IPS-18a (cell line): ENCODE measurements around the gene MAN2B2.

Experiments
- H3K27ac ChIP-seq: one replicate; pipeline ENCODE4 v1.5.1; 2013; ENCODE audit warnings: low read length
- H3K27me3 ChIP-seq: one replicate; pipeline ENCODE4 v1.6.1; 2013; ENCODE audit warnings: mild to moderate bottlenecking, low read length; ENCODE audit not compliant: control insufficient read depth, insufficient read depth
- H3K36me3 ChIP-seq: one replicate; pipeline ENCODE4 v1.6.1; 2013; ENCODE audit warnings: low read depth, low read length; ENCODE audit not compliant: control insufficient read depth
- H3K4me1 ChIP-seq: one replicate; pipeline ENCODE4 v1.6.1; 2013; ENCODE audit warnings: low read depth, low read length; ENCODE audit not compliant: control insufficient read depth
- H3K4me3 ChIP-seq: one replicate; pipeline ENCODE4 v1.5.1; 2013; ENCODE audit warnings: low read length
- H3K9ac ChIP-seq: one replicate; pipeline ENCODE4 v1.6.1; 2013; ENCODE audit warnings: mild to moderate bottlenecking, low read length, moderate library complexity
- H3K9me3 ChIP-seq: one replicate; pipeline ENCODE4 v1.6.1; 2013; ENCODE audit warnings: low read depth, low read length; ENCODE audit not compliant: control insufficient read depth

The MAN2B2 gene

GRCh38 chr4:6534050-6534449 is 40.9 kb upstream of the MAN2B2 start:
- Histone ChIP-seq H3K4me1 (peaks cover under 1% of the 10 kb centered on the region), H3K9ac (no peak overlapping the region), H3K4me3 (no peak overlapping the region), H3K36me3 (no peaks in the 10 kb centered on the region), H3K9me3 (no peaks in the 10 kb centered on the region), H3K27me3 (no peaks in the 10 kb centered on the region), H3K27ac (no peak overlapping the region)

GRCh38 chr4:6534618-6535328 is 40.2 kb upstream of the MAN2B2 start:
- Histone ChIP-seq H3K27ac (no peak overlapping the region), H3K4me1 (no peaks in the 10 kb centered on the region), H3K27me3 (no peaks in the 10 kb centered on the region), H3K9ac (no peak overlapping the region), H3K9me3 (no peaks in the 10 kb centered on the region), H3K4me3 (no peak overlapping the region), H3K36me3 (no peaks in the 10 kb centered on the region)

GRCh38 chr4:6535329-6535692 is 39.7 kb upstream of the MAN2B2 start:
- H3K4me1 ChIP-seq, result no peaks in the 10 kb centered on the region
- no peaks in the 10 kb centered on the region for H3K36me3 ChIP-seq
- no peaks in the 10 kb centered on the region for H3K27me3 ChIP-seq
- H3K4me3 ChIP-seq, result no peak overlapping the region
- H3K9ac ChIP-seq, result no peak overlapping the region
- H3K9me3 ChIP-seq, result no peaks in the 10 kb centered on the region
- no peak overlapping the region for H3K27ac ChIP-seq

GRCh38 chr4:6535706-6536105 is 39.3 kb upstream of the MAN2B2 start:
- H3K4me1 ChIP-seq, result no peaks in the 10 kb centered on the region
- no peak overlapping the region for H3K27ac ChIP-seq
- no peaks in the 10 kb centered on the region for H3K9me3 ChIP-seq
- H3K27me3 ChIP-seq, result no peaks in the 10 kb centered on the region
- H3K9ac ChIP-seq, result no peak overlapping the region
- no peaks in the 10 kb centered on the region for H3K36me3 ChIP-seq
- H3K4me3 ChIP-seq, result no peak overlapping the region

GRCh38 chr4:6538111-6538510 is 36.9 kb upstream of the MAN2B2 start:
- Histone ChIP-seq H3K4me3 (no peak overlapping the region), H3K9me3 (no peaks in the 10 kb centered on the region), H3K27me3 (no peaks in the 10 kb centered on the region), H3K36me3 (no peaks in the 10 kb centered on the region), H3K9ac (no peak overlapping the region), H3K4me1 (no peaks in the 10 kb centered on the region), H3K27ac (no peak overlapping the region)

GRCh38 chr4:6538575-6538974 is 36.4 kb upstream of the MAN2B2 start:
- H3K9ac ChIP-seq, result no peak overlapping the region
- no peaks in the 10 kb centered on the region for H3K27me3 ChIP-seq
- H3K27ac ChIP-seq, result no peak overlapping the region
- no peak overlapping the region for H3K4me3 ChIP-seq
- no peaks in the 10 kb centered on the region for H3K9me3 ChIP-seq
- no peaks in the 10 kb centered on the region for H3K36me3 ChIP-seq
- no peaks in the 10 kb centered on the region for H3K4me1 ChIP-seq

- no peaks in the 10 kb centered on the region for H3K9me3 ChIP-seq
- H3K4me1 ChIP-seq, result no peaks in the 10 kb centered on the region
- H3K27me3 ChIP-seq, result no peaks in the 10 kb centered on the region
- no peak overlapping the region for H3K4me3 ChIP-seq
- H3K9ac ChIP-seq, result no peak overlapping the region
- H3K36me3 ChIP-seq, result no peaks in the 10 kb centered on the region
- H3K27ac ChIP-seq, result no peak overlapping the region
These were observed 35.8 kb upstream of the MAN2B2 start for GRCh38 chr4:6539009-6539764.

- Histone ChIP-seq H3K9me3 (no peaks in the 10 kb centered on the region), H3K36me3 (no peaks in the 10 kb centered on the region), H3K9ac (no peak overlapping the region)
These were observed 34.1 kb upstream of the MAN2B2 start for GRCh38 chr4:6540879-6541278.

GRCh38 chr4:6541789-6542188 is 33.2 kb upstream of the MAN2B2 start:
- Histone ChIP-seq H3K27me3 (no peaks in the 10 kb centered on the region), H3K27ac (no peak overlapping the region), H3K9ac (no peak overlapping the region), H3K36me3 (no peaks in the 10 kb centered on the region), H3K4me3 (no peak overlapping the region), H3K9me3 (no peaks in the 10 kb centered on the region), H3K4me1 (no peaks in the 10 kb centered on the region)

More at GRCh38 chr4:6540879-6541278, 34.1 kb upstream of the MAN2B2 start:
- Histone ChIP-seq H3K4me1 (no peaks in the 10 kb centered on the region), H3K27me3 (no peaks in the 10 kb centered on the region), H3K4me3 (no peak overlapping the region), H3K27ac (no peak overlapping the region)

GRCh38 chr4:6542951-6543350 is 32.0 kb upstream of the MAN2B2 start:
- Histone ChIP-seq H3K9ac (no peak overlapping the region), H3K27ac (no peak overlapping the region), H3K4me3 (no peak overlapping the region), H3K36me3 (no peaks in the 10 kb centered on the region), H3K9me3 (no peaks in the 10 kb centered on the region), H3K4me1 (no peaks in the 10 kb centered on the region), H3K27me3 (no peaks in the 10 kb centered on the region)

- Histone ChIP-seq H3K4me1 (no peaks in the 10 kb centered on the region), H3K9ac (no peak overlapping the region), H3K27ac (no peak overlapping the region), H3K9me3 (no peaks in the 10 kb centered on the region), H3K36me3 (no peaks in the 10 kb centered on the region), H3K4me3 (no peak overlapping the region), H3K27me3 (no peaks in the 10 kb centered on the region)
These were observed 28.9 kb upstream of the MAN2B2 start for GRCh38 chr4:6546091-6546490.
